ENCODE results near the gene SIL1.
"Not testable (repeated sequence)": the region's sequence is repeated elsewhere in the genome, so short reads cannot be mapped to it uniquely, and the experiment has no call there.

Gene SIL1

GRCh38 chr5:139082813-139083498 lies 115.2 kb downstream of the SIL1 start:
- no peak for DNase-seq (ENCODE audit: low spot score)
- Mint-ChIP-seq H3K4me1 (ENCODE audit: low read depth) (peaks cover 4% of the 10 kb centered on the region), H3K27ac (no peak overlapping the region), H3K4me3 (no peak overlapping the region), H3K27me3 (ENCODE audit: low read depth) (no peaks in the 10 kb centered on the region), H3K36me3 (ENCODE audit: low read depth) (peaks cover 12% of the 10 kb centered on the region), H3K9me3 (no peaks in the 10 kb centered on the region)

GRCh38 chr5:139079991-139080610 lies 118.1 kb downstream of the SIL1 start:
- H3K27ac Mint-ChIP-seq = no peak overlapping the region
- no peak for DNase-seq (ENCODE audit: low spot score)
- no peaks in the 10 kb centered on the region for H3K9me3 Mint-ChIP-seq
- peaks cover 6% of the 10 kb centered on the region for H3K36me3 Mint-ChIP-seq (ENCODE audit: low read depth)
- no peaks in the 10 kb centered on the region for H3K27me3 Mint-ChIP-seq (ENCODE audit: low read depth)
- peaks cover 3% of the 10 kb centered on the region for H3K4me1 Mint-ChIP-seq (ENCODE audit: low read depth)
- H3K4me3 Mint-ChIP-seq = no peak overlapping the region

- Mint-ChIP-seq H3K27ac (no peak overlapping the region), H3K36me3 (ENCODE audit: low read depth) (peaks cover 4% of the 10 kb centered on the region), H3K4me1 (ENCODE audit: low read depth) (peaks cover 3% of the 10 kb centered on the region), H3K4me3 (no peak overlapping the region), H3K9me3 (no peaks in the 10 kb centered on the region), H3K27me3 (ENCODE audit: low read depth) (no peaks in the 10 kb centered on the region)
- no peak for DNase-seq (ENCODE audit: low spot score)
Observed at GRCh38 chr5:139079225-139079990, 118.8 kb downstream of the SIL1 start.

- Mint-ChIP-seq H3K4me3 (no peak overlapping the region), H3K4me1 (ENCODE audit: low read depth) (peaks cover 3% of the 10 kb centered on the region), H3K9me3 (no peaks in the 10 kb centered on the region), H3K27ac (no peak overlapping the region), H3K36me3 (ENCODE audit: low read depth) (peaks cover 4% of the 10 kb centered on the region), H3K27me3 (ENCODE audit: low read depth) (no peaks in the 10 kb centered on the region)
- no peak for DNase-seq (ENCODE audit: low spot score)
Observed at GRCh38 chr5:139078345-139078744, 119.8 kb downstream of the SIL1 start.

DNA sequence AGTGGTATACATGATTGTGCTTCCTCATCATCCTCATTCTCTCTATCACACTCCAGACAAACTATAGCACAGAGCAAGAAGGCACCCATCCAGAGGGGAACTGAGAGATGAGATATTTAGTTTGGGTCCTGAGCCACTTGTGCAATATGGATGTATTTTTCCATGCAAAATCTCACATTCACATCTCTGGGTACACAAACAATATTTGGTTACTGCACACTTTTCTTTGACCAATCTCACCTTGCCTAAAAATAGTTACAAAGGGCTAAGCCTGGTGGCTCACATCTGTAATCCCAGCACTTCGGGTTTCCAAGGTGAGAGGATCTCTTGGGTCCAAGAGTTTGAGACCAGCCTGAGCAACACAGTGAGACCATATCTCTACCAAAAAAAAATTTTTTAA lies 120.3 kb downstream of the SIL1 start:
- no peak for DNase-seq (ENCODE audit: low spot score)
- no peak overlapping the region for H3K27ac Mint-ChIP-seq
- H3K9me3 Mint-ChIP-seq = no peaks in the 10 kb centered on the region
- H3K4me1 Mint-ChIP-seq (ENCODE audit: low read depth) = peaks cover 3% of the 10 kb centered on the region
- no peaks in the 10 kb centered on the region for H3K27me3 Mint-ChIP-seq (ENCODE audit: low read depth)
- no peak overlapping the region for H3K4me3 Mint-ChIP-seq
- H3K36me3 Mint-ChIP-seq (ENCODE audit: low read depth) = peaks cover 2% of the 10 kb centered on the region

- Mint-ChIP-seq H3K27ac (no peak overlapping the region), H3K36me3 (ENCODE audit: low read depth) (no peaks in the 10 kb centered on the region), H3K9me3 (no peaks in the 10 kb centered on the region), H3K27me3 (ENCODE audit: low read depth) (no peaks in the 10 kb centered on the region), H3K4me1 (ENCODE audit: low read depth) (peaks cover 3% of the 10 kb centered on the region), H3K4me3 (no peak overlapping the region)
- DNase-seq (ENCODE audit: low spot score) = no peak
Observed at GRCh38 chr5:139076111-139076510, 122.1 kb downstream of the SIL1 start.

DNA sequence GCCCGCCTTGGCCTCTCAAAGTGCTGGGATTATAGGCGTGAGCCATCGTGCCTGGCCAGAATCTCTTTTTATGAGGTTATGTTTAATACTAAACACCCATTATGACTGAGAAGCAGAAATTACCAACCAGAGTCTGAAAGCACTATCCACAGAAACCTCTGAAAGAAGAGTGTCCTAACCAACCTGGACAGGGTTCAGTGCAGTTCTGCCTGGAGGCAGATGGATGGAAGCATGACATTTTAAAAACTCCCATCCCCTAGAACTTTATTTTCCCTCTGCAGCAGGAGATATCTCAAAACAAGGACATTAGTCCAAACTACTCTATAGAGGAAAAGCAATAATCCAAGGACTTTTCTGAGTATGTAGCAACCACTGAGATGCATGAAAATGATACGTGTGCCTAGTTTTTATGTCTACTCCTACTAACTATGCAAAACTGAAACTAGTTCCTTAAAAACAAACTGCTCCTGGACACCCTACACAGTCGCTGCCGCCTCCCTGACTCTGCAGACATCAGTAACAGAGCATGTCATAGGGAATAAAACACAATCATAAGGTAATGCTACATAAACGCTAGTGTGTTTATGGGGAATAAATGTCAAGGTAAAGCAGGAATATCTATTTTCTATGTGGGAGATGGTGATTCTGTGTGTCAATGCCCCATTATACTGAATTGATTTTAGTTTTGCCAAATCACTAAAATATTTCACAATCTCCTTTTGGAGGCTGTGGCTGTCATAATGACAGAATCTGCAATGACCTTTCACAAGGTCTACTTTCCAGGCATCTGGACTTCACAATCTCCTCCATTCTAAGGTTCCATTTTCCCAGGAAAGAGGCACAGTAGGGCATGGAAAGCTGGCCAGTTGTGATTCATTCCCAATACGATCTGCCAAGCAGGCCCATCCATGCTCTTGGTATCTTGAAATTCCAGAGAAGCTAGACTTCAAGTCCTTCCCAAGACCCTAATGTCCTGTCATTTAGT lies 122.8 kb downstream of the SIL1 start:
- Mint-ChIP-seq H3K4me3 (no peak overlapping the region), H3K36me3 (ENCODE audit: low read depth) (no peaks in the 10 kb centered on the region), H3K9me3 (no peaks in the 10 kb centered on the region), H3K27me3 (ENCODE audit: low read depth) (no peaks in the 10 kb centered on the region), H3K4me1 (ENCODE audit: low read depth) (peaks cover 3% of the 10 kb centered on the region), H3K27ac (no peak overlapping the region)
- DNase-seq (ENCODE audit: low spot score) = no peak

DNA sequence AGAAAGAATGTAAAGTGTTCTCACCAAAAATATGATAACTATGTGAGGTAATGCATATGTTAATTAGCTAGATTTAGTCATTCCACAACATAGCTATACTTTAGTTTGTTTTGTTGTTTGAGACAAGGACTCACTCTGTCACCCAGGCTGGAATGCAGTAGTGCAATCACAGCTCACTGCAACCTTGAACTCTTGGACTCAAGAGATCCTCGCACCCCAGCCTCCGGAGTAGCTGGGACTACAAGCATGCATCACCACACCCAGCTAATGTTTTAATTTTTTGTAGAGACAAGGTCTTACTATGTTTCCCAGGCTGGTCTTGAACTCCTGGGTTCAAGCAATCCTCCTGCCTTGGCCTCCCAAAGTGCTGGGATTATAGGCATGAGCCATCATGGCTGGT lies 124.2 kb downstream of the SIL1 start:
- H3K4me3 Mint-ChIP-seq; H3K4me1 Mint-ChIP-seq (ENCODE audit: low read depth); DNase-seq (ENCODE audit: low spot score); H3K36me3 Mint-ChIP-seq (ENCODE audit: low read depth); H3K27me3 Mint-ChIP-seq (ENCODE audit: low read depth); H3K9me3 Mint-ChIP-seq; H3K27ac Mint-ChIP-seq: not testable (repeated sequence)

- Mint-ChIP-seq H3K9me3 (no peaks in the 10 kb centered on the region), H3K36me3 (ENCODE audit: low read depth) (no peaks in the 10 kb centered on the region), H3K4me1 (ENCODE audit: low read depth) (peaks cover 9% of the 10 kb centered on the region), H3K4me3 (peak overlapping the region; percentile 2), H3K27ac (no peak overlapping the region), H3K27me3 (ENCODE audit: low read depth) (no peaks in the 10 kb centered on the region)
- DNase-seq (ENCODE audit: low spot score) = no peak
Observed at GRCh38 chr5:139068494-139069151, 129.5 kb downstream of the SIL1 start.

- DNase-seq (ENCODE audit: low spot score) = no peak
- Mint-ChIP-seq H3K27ac (no peak overlapping the region), H3K36me3 (ENCODE audit: low read depth) (no peaks in the 10 kb centered on the region), H3K4me1 (ENCODE audit: low read depth) (peaks cover 9% of the 10 kb centered on the region), H3K9me3 (no peaks in the 10 kb centered on the region), H3K4me3 (peak overlapping the region; percentile 2), H3K27me3 (ENCODE audit: low read depth) (no peaks in the 10 kb centered on the region)
Observed at GRCh38 chr5:139068060-139068459, 130.1 kb downstream of the SIL1 start.

GRCh38 chr5:139065306-139065705 lies 132.9 kb downstream of the SIL1 start:
- Mint-ChIP-seq H3K27me3 (ENCODE audit: low read depth) (no peaks in the 10 kb centered on the region), H3K4me1 (ENCODE audit: low read depth) (peaks cover 9% of the 10 kb centered on the region), H3K36me3 (ENCODE audit: low read depth) (no peaks in the 10 kb centered on the region), H3K9me3 (no peaks in the 10 kb centered on the region), H3K4me3 (no peak overlapping the region), H3K27ac (no peak overlapping the region)
- no peak for DNase-seq (ENCODE audit: low spot score)

GRCh38 chr5:139064613-139065012 lies 133.6 kb downstream of the SIL1 start:
- Mint-ChIP-seq H3K27ac (no peak overlapping the region), H3K27me3 (ENCODE audit: low read depth) (no peaks in the 10 kb centered on the region), H3K4me3 (no peak overlapping the region), H3K4me1 (ENCODE audit: low read depth) (peaks cover 9% of the 10 kb centered on the region), H3K36me3 (ENCODE audit: low read depth) (no peaks in the 10 kb centered on the region), H3K9me3 (no peaks in the 10 kb centered on the region)
- DNase-seq (ENCODE audit: low spot score) = no peak

- Mint-ChIP-seq H3K9me3 (no peaks in the 10 kb centered on the region), H3K27ac (no peak overlapping the region), H3K27me3 (ENCODE audit: low read depth) (no peaks in the 10 kb centered on the region), H3K36me3 (ENCODE audit: low read depth) (no peaks in the 10 kb centered on the region), H3K4me1 (ENCODE audit: low read depth) (peaks cover 6% of the 10 kb centered on the region), H3K4me3 (no peak overlapping the region)
- no peak for DNase-seq (ENCODE audit: low spot score)
Observed at GRCh38 chr5:139063664-139064054, 134.5 kb downstream of the SIL1 start.

All from T-helper 2 cell treated with Interferon-gamma antibody and Interleukin-4, amounts not matched to agents 5 μg/mL and 100 μg/mL, for 36 hours (primary cell).